SK-N-SH treated with all-trans-retinoic acid at 6 μM for 48 hours (cell line): ENCODE data around the gene DDAH1.

Experiments used
- ATAC-seq: fragments of 200-7000 bp; cut with Tn5 transposase; 3 replicates; pipeline ENCODE4 v1.9.1; 2020; ENCODE audit warnings: mild to moderate bottlenecking, moderate library complexity
- ARNTL ChIP-seq: fragments of 450-650 bp; formaldehyde crosslinking; IDR thresholded peaks from 2 replicates; pipeline ENCODE4 v1.5.0; 2020; ENCODE audit warnings: low read depth, mild to moderate bottlenecking, moderate library complexity, borderline replicate concordance
- BACH2 ChIP-seq: fragments of 250-450 bp; sonication (Bioruptor Pico); IDR thresholded peaks from 2 replicates; pipeline ENCODE4 v1.9.0; 2021; ENCODE audit warnings: mild to moderate bottlenecking, borderline replicate concordance
- CREB5 ChIP-seq: fragments of 250-450 bp; sonication (Bioruptor Pico); IDR thresholded peaks from 2 replicates; pipeline ENCODE4 v1.5.1; 2020; ENCODE audit warnings: low read depth, mild to moderate bottlenecking, moderate library complexity
- CSDC2 ChIP-seq: fragments of 250-450 bp; sonication (Bioruptor Pico); IDR thresholded peaks from 2 replicates; pipeline ENCODE4 v1.5.0; 2020; ENCODE audit warnings: mild to moderate bottlenecking, moderate library complexity
- CSRNP3 ChIP-seq: fragments of 250-450 bp; sonication (Bioruptor Pico); IDR thresholded peaks from 2 replicates; pipeline ENCODE4 v1.5.1; 2021; ENCODE audit warnings: mild to moderate bottlenecking, moderate library complexity
- ESRRG ChIP-seq: fragments of 250-450 bp; sonication (Bioruptor Pico); IDR thresholded peaks from 2 replicates; pipeline ENCODE4 v1.6.1; 2021; ENCODE audit warnings: mild to moderate bottlenecking
- GLIS3 ChIP-seq: fragments of 250-450 bp; sonication (Bioruptor Pico); IDR thresholded peaks from 2 replicates; pipeline ENCODE4 v1.5.0; 2020; ENCODE audit warnings: mild to moderate bottlenecking, moderate library complexity
- ISL1 ChIP-seq: fragments of 250-450 bp; sonication (Bioruptor Pico); IDR thresholded peaks from 2 replicates; pipeline ENCODE4 v2.1.2; 2022; ENCODE audit warnings: mild to moderate bottlenecking, moderate library complexity
- OSR1 ChIP-seq: fragments of 250-450 bp; sonication (Bioruptor Pico); IDR thresholded peaks from 2 replicates; pipeline ENCODE4 v1.8.0; 2022; ENCODE audit warnings: moderate library complexity, mild to moderate bottlenecking, inconsistent platforms
- PATZ1 ChIP-seq: fragments of 250-450 bp; sonication (Bioruptor Pico); IDR thresholded peaks from 2 replicates; pipeline ENCODE4 v1.8.0; 2020; ENCODE audit warnings: mild to moderate bottlenecking, moderate library complexity, borderline replicate concordance
- POU6F1 ChIP-seq: fragments of 250-450 bp; sonication (Bioruptor Pico); IDR thresholded peaks from 2 replicates; pipeline ENCODE4 v1.8.0; 2021; ENCODE audit warnings: low read depth, mild to moderate bottlenecking, moderate library complexity, borderline replicate concordance
- PPARA ChIP-seq: fragments of 250-450 bp; sonication (Bioruptor Pico); IDR thresholded peaks from 2 replicates; pipeline ENCODE4 v1.5.0; 2020; ENCODE audit warnings: mild to moderate bottlenecking, borderline replicate concordance
- RARB ChIP-seq: fragments of 250-450 bp; sonication (Bioruptor Pico); IDR thresholded peaks from 2 replicates; pipeline ENCODE4 v1.8.0; 2021; ENCODE audit warnings: mild to moderate bottlenecking, moderate library complexity
- SNAI2 ChIP-seq: fragments of 250-450 bp; sonication (Bioruptor Pico); IDR thresholded peaks from 2 replicates; pipeline ENCODE4 v1.5.0; 2020; ENCODE audit warnings: mild to moderate bottlenecking, moderate library complexity
- TCF4 ChIP-seq: fragments of 250-450 bp; sonication (Bioruptor Pico); IDR thresholded peaks from 2 replicates; pipeline ENCODE4 v1.8.0; 2021; ENCODE audit warnings: mild to moderate bottlenecking, moderate library complexity, borderline replicate concordance
- TOX ChIP-seq: fragments of 250-450 bp; sonication (Bioruptor Pico); IDR thresholded peaks from 2 replicates; pipeline ENCODE4 v1.8.0; 2021; ENCODE audit warnings: mild to moderate bottlenecking, moderate library complexity, borderline replicate concordance
- TSHZ2 ChIP-seq: fragments of 250-450 bp; sonication (Bioruptor Pico); IDR thresholded peaks from 2 replicates; pipeline ENCODE4 v1.5.0; 2020; ENCODE audit warnings: mild to moderate bottlenecking, moderate library complexity
- ZC3H10 ChIP-seq: fragments of 250-450 bp; sonication (Bioruptor Pico); IDR thresholded peaks from 2 replicates; pipeline ENCODE4 v1.5.1; 2021; ENCODE audit warnings: mild to moderate bottlenecking, moderate library complexity
- ZFP3 ChIP-seq: fragments of 250-450 bp; sonication (Bioruptor Pico); IDR thresholded peaks from 2 replicates; pipeline ENCODE4 v1.5.0; 2020; ENCODE audit warnings: mild to moderate bottlenecking, moderate library complexity
- ZFP30 ChIP-seq: fragments of 450-650 bp; formaldehyde crosslinking; IDR thresholded peaks from 2 replicates; pipeline ENCODE4 v1.5.0; 2022; ENCODE audit warnings: mild to moderate bottlenecking, moderate library complexity
- ZNF565 ChIP-seq: fragments of 450-650 bp; formaldehyde crosslinking; conservative IDR thresholded peaks from 2 replicates; pipeline ENCODE4 v1.5.0; 2020; ENCODE audit warnings: low read depth, mild to moderate bottlenecking, moderate library complexity
- ZNF70 ChIP-seq: fragments of 450-650 bp; formaldehyde crosslinking; IDR thresholded peaks from 2 replicates; pipeline ENCODE4 v1.5.0; 2020; ENCODE audit warnings: mild to moderate bottlenecking, moderate library complexity
- ZNF8 ChIP-seq: fragments of 450-650 bp; formaldehyde crosslinking; IDR thresholded peaks from 2 replicates; pipeline ENCODE4 v1.5.0; 2020; ENCODE audit warnings: mild to moderate bottlenecking, moderate library complexity

The DDAH1 gene

GRCh38 chr1:85478366-85478765 is 13.4 kb upstream of the DDAH1 start:
- TF ChIP-seq PPARA (CRISPR knock-in tag): no peak
- no peak for TF ChIP-seq SNAI2
- TF ChIP-seq RARB (CRISPR knock-in tag): no peak
- TF ChIP-seq BACH2: no peak
- no peak for TF ChIP-seq ZNF70
- no peak for TF ChIP-seq ZC3H10 (CRISPR knock-in tag)
- no peak for TF ChIP-seq TOX
- no peak for TF ChIP-seq ZNF565 (CRISPR knock-in tag)
- no peak for TF ChIP-seq OSR1
- TF ChIP-seq ARNTL (CRISPR knock-in tag): no peak
- no peak for TF ChIP-seq ISL1 (CRISPR knock-in tag)
- no peak for TF ChIP-seq GLIS3 (CRISPR knock-in tag)
- TF ChIP-seq ZNF8: no peak
- no peak for TF ChIP-seq ZFP30 (CRISPR knock-in tag)
- TF ChIP-seq CREB5 (CRISPR knock-in tag): no peak
- no peak for TF ChIP-seq CSDC2 (CRISPR knock-in tag)
- TF ChIP-seq TSHZ2: no peak
- TF ChIP-seq ZFP3: no peak
- no peak for TF ChIP-seq POU6F1
- TF ChIP-seq CSRNP3: no peak
- ATAC-seq: no peak

GRCh38 chr1:85475055-85475454 is 10.1 kb upstream of the DDAH1 start:
- ATAC-seq: no peak
- no peak for TF ChIP-seq CSRNP3
- no peak for TF ChIP-seq OSR1
- no peak for TF ChIP-seq CREB5 (CRISPR knock-in tag)
- no peak for TF ChIP-seq ZFP30 (CRISPR knock-in tag)
- TF ChIP-seq ZNF70: no peak
- no peak for TF ChIP-seq PPARA (CRISPR knock-in tag)
- TF ChIP-seq TOX: no peak
- no peak for TF ChIP-seq POU6F1
- no peak for TF ChIP-seq ZNF565 (CRISPR knock-in tag)
- TF ChIP-seq PATZ1 (CRISPR knock-in tag): no peak
- no peak for TF ChIP-seq ESRRG (CRISPR knock-in tag)
- TF ChIP-seq TCF4 (CRISPR knock-in tag): no peak
- TF ChIP-seq RARB (CRISPR knock-in tag): no peak
- TF ChIP-seq ZC3H10 (CRISPR knock-in tag): no peak
- TF ChIP-seq CSDC2 (CRISPR knock-in tag): no peak
- no peak for TF ChIP-seq ARNTL (CRISPR knock-in tag)
- TF ChIP-seq TSHZ2: no peak
- TF ChIP-seq ZFP3: no peak
- TF ChIP-seq ISL1 (CRISPR knock-in tag): no peak
